IPS-NIHi11 (cell line): Measurements from ENCODE around the gene IQGAP2.

Experiments
- DNase-seq: peaks from one replicate; pipeline ENCODE4 v3.0.0; 2012; ENCODE audit warnings: mixed read lengths, low spot score

Gene IQGAP2

GRCh38 chr5:76385540-76385939 lies 17.5 kb upstream of the IQGAP2 start:
- no peak for DNase-seq

DNA sequence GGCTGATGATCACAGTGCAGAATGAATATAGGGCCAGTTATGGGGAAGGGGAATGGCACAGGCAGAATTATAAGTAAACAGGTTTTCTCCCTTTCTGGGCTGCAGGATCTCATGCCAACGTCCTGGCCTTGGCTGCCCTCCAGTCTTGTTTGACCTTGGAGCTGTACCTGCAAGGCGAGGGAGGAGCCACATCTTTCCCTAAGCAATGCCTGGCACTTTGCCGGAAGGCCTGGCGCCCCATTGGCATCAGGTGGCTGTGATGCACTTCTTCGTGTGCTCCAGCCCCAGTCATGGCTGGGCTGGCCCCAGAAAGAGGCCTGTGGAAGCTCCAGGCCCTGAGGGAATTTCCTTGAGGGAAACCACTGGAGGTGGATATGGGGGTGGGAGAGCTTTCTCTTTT lies 16.7 kb upstream of the IQGAP2 start:
- no peak for DNase-seq

DNA sequence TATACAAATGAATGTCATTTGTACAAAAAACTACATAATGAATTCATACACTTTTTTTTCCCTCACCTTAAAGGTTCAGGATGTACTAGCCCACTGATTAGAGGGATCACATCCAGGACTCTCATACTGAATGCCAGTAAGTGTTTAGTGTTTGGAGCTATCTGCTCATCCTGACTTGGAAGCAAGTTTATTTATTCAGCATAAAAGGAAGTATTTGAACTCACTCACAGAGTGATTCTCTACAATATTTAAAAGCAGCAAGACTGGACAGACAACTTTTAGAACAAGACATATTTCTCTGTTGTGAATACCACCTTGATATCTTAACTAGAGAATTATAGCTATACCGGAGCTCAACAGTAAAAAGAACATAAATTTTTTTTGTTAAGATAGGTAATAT lies 14.8 kb upstream of the IQGAP2 start:
- no peak for DNase-seq

DNA sequence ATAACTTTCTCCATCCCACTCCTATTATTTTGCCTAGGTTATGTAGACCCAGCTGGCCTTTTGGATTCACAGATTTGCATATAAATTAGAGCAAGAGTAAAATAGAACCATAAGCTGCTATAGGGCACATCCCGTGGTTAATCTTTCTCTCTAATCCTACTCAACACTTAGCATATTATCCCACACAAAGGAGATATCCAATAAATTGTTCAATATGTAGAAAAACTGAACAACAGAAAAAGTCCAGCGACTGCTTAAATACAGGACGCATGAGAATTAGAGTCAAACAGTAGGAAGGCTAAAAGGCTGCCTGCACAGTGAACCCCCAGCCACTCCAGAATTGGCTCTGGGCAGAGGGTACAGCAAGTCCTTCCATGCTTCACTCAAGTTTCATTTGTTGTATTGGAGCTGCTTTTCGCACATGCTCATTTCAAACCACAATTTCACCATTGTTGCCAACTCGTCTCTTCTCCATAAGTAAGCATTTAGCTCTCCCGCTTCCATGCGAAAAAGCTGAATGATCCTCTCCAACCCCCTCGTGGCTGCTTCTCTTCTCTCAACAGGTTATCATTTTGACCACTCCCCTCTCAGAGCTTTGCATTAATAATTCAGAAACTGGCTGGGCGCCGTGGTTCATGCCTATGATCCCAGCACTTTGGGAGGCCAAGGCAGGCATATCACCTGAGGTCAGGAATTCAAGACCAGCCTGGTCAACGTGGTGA lies 14.1 kb upstream of the IQGAP2 start:
- no peak for DNase-seq

GRCh38 chr5:76389513-76390154 lies 13.5 kb upstream of the IQGAP2 start:
- DNase-seq = no peak

DNA sequence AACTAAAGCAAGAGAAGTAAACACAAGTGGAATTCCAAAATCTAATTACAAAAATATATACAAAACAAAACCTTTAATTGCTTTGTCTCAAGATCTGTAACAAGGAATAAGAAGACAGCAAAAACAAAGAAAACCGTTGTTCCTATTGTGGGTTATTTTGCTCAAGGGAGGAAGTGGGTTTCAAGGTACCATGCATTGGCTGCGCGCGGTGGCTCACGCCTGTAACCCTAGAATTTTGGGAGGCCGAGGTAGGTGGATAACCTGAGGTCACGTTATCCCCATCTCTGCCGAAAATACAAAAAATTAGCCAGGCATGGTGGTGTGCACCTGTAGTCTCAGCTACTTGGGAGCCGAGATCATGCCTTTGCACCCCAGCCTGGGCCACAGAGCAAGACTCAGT lies 12.1 kb upstream of the IQGAP2 start:
- no peak for DNase-seq

- no peak for DNase-seq
These were observed 9.9 kb upstream of the IQGAP2 start for GRCh38 chr5:76393035-76393680.

GRCh38 chr5:76397200-76397599 lies 5.9 kb upstream of the IQGAP2 start:
- DNase-seq = no peak

DNA sequence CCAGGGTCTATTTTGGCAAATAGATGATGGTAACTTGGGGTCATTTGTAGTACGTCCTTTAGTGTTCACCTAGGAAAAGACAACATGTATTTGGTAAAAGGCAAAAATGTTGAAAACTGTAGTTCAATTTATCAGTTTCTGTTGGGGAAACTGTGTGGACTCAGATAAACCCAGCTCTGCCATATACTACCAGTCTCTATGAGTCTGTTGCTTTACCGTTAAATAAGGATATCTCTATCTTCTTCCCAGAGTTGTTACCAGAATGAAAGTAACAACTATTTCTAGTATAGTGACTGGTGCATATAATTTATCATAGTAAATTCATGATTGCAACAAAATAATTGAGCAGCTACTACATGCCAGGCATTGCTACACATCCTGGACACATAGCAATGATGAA lies 3.8 kb upstream of the IQGAP2 start:
- no peak for DNase-seq

GRCh38 chr5:76400466-76400865 lies 2.6 kb upstream of the IQGAP2 start:
- DNase-seq = no peak

- no peak for DNase-seq
These were observed 1.3 kb upstream of the IQGAP2 start for GRCh38 chr5:76401801-76402250.

- DNase-seq = peak; percentile 68
These were observed 717 bp upstream of the IQGAP2 start for GRCh38 chr5:76402251-76402885.

DNA sequence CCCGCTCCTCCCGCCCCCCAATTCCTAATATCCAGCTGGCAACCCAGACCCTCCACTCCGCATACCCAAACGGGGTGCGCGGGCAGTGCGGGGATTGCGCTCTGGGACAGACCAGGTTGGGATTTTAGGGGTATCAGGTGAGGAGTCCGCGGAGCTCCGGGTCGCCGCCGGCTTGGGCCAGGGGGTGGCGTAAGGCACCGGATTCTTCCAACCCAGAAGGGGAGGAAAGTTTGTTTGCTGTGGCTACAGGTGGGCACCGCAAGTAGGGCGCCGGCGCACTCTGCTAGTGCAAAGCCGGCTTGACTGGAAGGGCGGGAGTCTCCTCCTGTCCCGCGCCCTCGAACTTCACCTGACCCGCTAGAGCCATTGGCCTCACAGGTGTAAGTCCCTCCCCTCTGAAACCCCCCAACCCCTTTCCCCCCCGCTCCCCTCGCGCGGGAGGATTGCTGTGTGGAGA lies 709 bp downstream of the IQGAP2 start:
- peak; percentile 77 for DNase-seq

GRCh38 chr5:76404223-76405211 lies 1.4 kb downstream of the IQGAP2 start:
- DNase-seq = no peak

DNA sequence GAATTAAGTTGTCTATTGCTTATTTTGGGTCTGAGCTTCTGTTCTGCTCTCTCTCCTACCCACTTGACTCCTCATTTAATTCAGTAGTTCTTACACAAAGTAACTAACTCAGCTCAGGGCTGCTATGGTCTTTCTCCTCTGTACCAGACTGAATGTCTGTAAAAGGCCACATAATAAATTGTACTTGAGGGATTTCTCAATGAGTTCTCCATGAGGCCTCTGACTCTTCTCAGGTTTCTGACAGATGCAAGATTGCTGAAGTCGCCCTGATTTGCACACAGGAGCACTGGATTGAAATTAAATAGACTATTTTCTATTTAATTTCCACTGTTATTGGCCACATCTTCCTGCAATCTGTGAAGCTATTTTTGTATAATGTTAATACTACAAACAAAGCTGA lies 2.9 kb downstream of the IQGAP2 start:
- no peak for DNase-seq

DNA sequence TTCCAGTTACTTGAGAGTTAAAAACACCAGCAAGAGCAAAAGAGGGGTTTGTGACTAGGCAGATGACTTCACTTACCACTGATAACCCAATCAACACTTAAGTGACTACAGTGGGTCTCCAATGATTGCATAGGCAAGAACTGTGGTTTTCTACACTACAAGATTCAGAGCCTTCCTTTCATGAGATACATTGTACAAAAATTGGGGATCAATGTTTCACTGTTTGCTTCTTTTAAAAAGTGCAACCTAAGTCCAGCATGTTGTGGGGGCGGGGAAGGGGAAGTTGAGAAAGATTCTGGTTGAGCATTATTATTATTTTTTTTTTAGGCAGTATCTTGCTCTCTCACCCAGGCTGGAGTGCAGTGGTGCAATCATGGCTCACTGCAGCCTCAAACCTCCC lies 3.6 kb downstream of the IQGAP2 start:
- DNase-seq = no peak

DNA sequence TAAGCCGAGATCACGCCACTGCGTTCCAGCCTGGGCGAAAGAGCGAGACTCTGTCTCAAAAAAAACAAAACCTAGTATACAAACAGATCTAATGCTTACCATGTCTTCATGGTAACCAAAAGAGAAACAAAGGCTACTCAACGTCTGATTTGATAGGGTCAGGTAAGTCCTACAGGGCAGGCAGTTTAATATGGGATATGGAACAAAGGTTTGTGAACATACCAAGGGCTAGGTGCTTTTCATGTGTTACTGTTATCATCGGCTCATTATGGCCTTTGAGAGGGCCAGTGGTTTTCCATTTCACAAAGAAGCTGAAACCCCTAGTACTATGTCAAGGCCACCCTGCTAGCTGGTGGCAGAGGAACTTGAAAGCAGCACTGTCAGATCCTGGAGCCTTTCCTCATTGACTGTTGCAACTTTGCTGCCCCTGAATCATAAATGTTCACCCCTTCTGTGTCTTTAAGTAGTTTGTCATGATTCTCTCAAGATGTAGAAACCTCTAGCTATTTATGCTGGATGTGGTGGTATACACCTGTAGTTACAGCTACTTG lies 5.1 kb downstream of the IQGAP2 start:
- no peak for DNase-seq

GRCh38 chr5:76412511-76412910 lies 9.4 kb downstream of the IQGAP2 start:
- no peak for DNase-seq

GRCh38 chr5:76413746-76414145 lies 10.7 kb downstream of the IQGAP2 start:
- DNase-seq = no peak

DNA sequence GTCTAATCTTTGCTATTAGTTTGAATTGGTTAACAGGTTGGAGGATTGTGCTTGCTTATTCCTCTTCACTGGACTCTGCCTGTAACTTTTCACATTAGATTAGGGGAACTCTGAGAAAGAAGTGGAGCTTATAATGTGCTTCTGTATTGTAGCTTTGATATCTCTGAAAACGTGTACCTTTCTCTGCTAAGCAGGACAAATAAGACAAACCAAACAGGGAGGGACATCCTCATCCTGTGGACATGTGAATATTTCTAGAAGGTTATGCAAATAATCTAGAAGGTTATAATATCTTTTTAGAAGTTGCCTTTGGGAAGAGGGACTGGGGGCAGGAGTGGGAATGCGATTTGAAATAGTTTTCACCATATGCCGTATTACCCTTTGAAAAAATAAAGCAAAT lies 11.7 kb downstream of the IQGAP2 start:
- DNase-seq = no peak

- DNase-seq = no peak
These were observed 12.8 kb downstream of the IQGAP2 start for GRCh38 chr5:76415855-76416254.
